Measurements from ENCODE around the gene ARID1A.

DNA sequence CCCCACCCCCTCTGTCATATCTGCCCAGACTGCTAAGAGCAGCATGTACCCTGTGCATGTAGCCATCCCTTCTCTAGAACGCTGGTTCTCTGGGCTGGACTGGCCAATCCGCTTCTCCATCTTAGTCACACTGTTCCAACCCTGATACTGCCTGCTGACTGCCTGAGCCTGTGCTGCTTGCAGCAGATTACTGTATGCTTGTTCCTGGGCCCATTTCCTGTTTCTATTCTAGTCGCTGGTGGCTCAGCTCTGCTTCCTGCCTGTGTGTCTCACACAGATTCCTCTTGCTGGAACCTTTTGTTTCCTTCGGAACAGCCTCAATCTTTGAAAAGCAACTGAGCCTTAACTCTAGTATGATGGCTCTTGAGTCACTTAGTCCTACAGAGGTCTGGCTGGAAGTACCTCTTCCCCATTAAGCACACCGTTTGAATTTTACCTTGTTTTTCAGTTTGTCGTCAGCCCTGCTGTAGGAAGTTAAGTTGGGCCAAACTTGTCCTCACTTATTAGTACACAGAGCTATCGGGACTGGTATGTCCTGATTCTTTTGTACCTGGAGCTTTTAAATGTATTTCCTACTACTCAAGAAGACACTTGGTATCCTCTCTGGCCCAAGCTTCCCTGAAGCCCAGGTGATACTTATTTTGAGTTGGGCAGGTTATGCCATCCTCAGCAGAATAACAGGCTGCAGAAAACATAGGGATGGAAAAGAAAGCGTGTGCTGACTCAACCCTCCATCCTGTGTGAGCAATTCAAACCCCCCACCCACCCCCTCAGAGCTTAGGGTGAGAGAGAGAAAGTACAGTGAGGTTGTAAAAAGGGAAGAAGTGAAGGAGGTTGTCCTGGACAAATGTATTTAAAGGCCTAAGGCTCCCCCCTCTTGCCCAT is 48.5 kb downstream of the ARID1A start:
- TF ChIP-seq, protein P1, sequence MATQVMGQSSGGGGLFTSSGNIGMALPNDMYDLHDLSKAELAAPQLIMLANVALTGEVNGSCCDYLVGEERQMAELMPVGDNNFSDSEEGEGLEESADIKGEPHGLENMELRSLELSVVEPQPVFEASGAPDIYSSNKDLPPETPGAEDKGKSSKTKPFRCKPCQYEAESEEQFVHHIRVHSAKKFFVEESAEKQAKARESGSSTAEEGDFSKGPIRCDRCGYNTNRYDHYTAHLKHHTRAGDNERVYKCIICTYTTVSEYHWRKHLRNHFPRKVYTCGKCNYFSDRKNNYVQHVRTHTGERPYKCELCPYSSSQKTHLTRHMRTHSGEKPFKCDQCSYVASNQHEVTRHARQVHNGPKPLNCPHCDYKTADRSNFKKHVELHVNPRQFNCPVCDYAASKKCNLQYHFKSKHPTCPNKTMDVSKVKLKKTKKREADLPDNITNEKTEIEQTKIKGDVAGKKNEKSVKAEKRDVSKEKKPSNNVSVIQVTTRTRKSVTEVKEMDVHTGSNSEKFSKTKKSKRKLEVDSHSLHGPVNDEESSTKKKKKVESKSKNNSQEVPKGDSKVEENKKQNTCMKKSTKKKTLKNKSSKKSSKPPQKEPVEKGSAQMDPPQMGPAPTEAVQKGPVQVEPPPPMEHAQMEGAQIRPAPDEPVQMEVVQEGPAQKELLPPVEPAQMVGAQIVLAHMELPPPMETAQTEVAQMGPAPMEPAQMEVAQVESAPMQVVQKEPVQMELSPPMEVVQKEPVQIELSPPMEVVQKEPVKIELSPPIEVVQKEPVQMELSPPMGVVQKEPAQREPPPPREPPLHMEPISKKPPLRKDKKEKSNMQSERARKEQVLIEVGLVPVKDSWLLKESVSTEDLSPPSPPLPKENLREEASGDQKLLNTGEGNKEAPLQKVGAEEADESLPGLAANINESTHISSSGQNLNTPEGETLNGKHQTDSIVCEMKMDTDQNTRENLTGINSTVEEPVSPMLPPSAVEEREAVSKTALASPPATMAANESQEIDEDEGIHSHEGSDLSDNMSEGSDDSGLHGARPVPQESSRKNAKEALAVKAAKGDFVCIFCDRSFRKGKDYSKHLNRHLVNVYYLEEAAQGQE (IDR thresholded peaks at IDR 0.05), result no peak
- TF ChIP-seq, protein P2, sequence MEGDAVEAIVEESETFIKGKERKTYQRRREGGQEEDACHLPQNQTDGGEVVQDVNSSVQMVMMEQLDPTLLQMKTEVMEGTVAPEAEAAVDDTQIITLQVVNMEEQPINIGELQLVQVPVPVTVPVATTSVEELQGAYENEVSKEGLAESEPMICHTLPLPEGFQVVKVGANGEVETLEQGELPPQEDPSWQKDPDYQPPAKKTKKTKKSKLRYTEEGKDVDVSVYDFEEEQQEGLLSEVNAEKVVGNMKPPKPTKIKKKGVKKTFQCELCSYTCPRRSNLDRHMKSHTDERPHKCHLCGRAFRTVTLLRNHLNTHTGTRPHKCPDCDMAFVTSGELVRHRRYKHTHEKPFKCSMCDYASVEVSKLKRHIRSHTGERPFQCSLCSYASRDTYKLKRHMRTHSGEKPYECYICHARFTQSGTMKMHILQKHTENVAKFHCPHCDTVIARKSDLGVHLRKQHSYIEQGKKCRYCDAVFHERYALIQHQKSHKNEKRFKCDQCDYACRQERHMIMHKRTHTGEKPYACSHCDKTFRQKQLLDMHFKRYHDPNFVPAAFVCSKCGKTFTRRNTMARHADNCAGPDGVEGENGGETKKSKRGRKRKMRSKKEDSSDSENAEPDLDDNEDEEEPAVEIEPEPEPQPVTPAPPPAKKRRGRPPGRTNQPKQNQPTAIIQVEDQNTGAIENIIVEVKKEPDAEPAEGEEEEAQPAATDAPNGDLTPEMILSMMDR (IDR thresholded peaks at IDR 0.05), result no peak
- TF ChIP-seq JUN (IDR thresholded peaks at IDR 0.05), result no peak
- TF ChIP-seq EP300 (IDR thresholded peaks at IDR 0.05), result no peak
- TF ChIP-seq POLR2A (IDR thresholded peaks at IDR 0.05; ENCODE audit: low read length), result no peak
- TF ChIP-seq SMC3 (IDR thresholded peaks at IDR 0.05), result no peak
- TF ChIP-seq, protein P3, sequence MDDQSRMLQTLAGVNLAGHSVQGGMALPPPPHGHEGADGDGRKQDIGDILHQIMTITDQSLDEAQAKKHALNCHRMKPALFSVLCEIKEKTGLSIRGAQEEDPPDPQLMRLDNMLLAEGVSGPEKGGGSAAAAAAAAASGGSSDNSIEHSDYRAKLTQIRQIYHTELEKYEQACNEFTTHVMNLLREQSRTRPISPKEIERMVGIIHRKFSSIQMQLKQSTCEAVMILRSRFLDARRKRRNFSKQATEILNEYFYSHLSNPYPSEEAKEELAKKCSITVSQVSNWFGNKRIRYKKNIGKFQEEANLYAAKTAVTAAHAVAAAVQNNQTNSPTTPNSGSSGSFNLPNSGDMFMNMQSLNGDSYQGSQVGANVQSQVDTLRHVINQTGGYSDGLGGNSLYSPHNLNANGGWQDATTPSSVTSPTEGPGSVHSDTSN (IDR thresholded peaks at IDR 0.05), result no peak
- no peak for TF ChIP-seq ZC3H11A (IDR thresholded peaks at IDR 0.05)
- TF ChIP-seq NR3C1 (IDR thresholded peaks at IDR 0.05), result no peak
- TF ChIP-seq MYC (IDR thresholded peaks at IDR 0.05; ENCODE audit: borderline replicate concordance, low read length), result no peak
- TF ChIP-seq MAZ (IDR thresholded peaks at IDR 0.05; ENCODE audit: borderline replicate concordance, low read depth, low read length), result no peak
- no peak for TF ChIP-seq CEBPB (IDR thresholded peaks at IDR 0.05)
